Breast epithelium (tissue), 4 donors: ENCODE measurements around the gene HM13. TPM values are rescaled to one million over a fixed set of nuclear protein-coding genes. Genes with fewer than 3 reads are reported as not detected.

Source experiments
- DNase-seq, 2 donors: peaks; one replicate each; pipeline ENCODE4 v3.0.0-alpha.2; 2019; ENCODE audit warnings: low spot score in 2 of 2
- H3K27ac ChIP-seq, 2 donors: fragments of 200-600 bp; sonication (generic) in 1 of 2; one replicate each; pipeline ENCODE4 v1.5.1; 2016 to 2019; ENCODE audit warnings: mild to moderate bottlenecking in 1 of 2
- H3K27me3 ChIP-seq, 2 donors: fragments of 200-600 bp; sonication (generic) in 1 of 2; one replicate each; pipeline versions ENCODE4 v1.5.1 to v1.6.0; 2017 to 2019; ENCODE audit warnings: control low read depth in 1 of 2, mild to moderate bottlenecking in 1 of 2
- H3K36me3 ChIP-seq: fragments of 200-600 bp; one replicate; pipeline ENCODE4 v1.5.1; 2019
- H3K4me1 ChIP-seq, 2 donors: fragments of 200-600 bp; sonication (generic); one replicate each; pipeline ENCODE4 v1.5.1; 2016 to 2019; ENCODE audit warnings: control low read depth in 1 of 2
- H3K4me3 ChIP-seq, 3 donors: fragments of 200-600 bp; sonication (generic); 1 replicate in 2 of 3; 2 replicates in 1 of 3; pipeline ENCODE4 v1.5.1; 2016 to 2019; ENCODE audit warnings: mild to moderate bottlenecking in 3 of 3, moderate library complexity in 2 of 3
- H3K9me3 ChIP-seq, 2 donors: fragments of 200-600 bp; sonication (generic) in 1 of 2; one replicate each; pipeline ENCODE4 v1.5.1; 2016 to 2019; ENCODE audit warnings: control low read depth in 1 of 2
- POLR2A ChIP-seq: fragments of 450-650 bp; IDR thresholded peaks from one replicate; pipeline ENCODE4 v1.6.1; 2016; ENCODE audit warnings: antibody characterized with exemption, mild to moderate bottlenecking, moderate library complexity
- POLR2AphosphoS5 ChIP-seq, 3 donors: sonication (generic); formaldehyde crosslinking; IDR thresholded peaks; one replicate each; pipeline ENCODE4 v1.6.1; 2017; ENCODE audit warnings: antibody characterized with exemption in 3 of 3
- intact Hi-C: fragments of 100-400 bp; cut with DNase I; formaldehyde crosslinking; loops from one replicate; pipeline ENCODE4 v1.15.1; 2023; ENCODE audit warnings: low total_unique reads
- total RNA-seq, 3 donors: library from RNA; depleted of rRNA; stranded (reverse); fragments of >200 nt; gene quantifications; one replicate each; pipeline ENCODE4 v1.1.0, GENCODE V29; 2016
- TF ChIP-seq, protein P1 (sequence below), 3 donors: fragments of 450-650 bp; IDR thresholded peaks; one replicate each; pipeline ENCODE4 v1.5.1; 2016 to 2017; ENCODE audit warnings: antibody characterized with exemption in 3 of 3, mild to moderate bottlenecking in 3 of 3, moderate library complexity in 3 of 3

HM13 gene
- total RNA-seq, 3 donors from 2014 or later, result 44.2 to 73.7 (median 53.1) TPM

DNA sequence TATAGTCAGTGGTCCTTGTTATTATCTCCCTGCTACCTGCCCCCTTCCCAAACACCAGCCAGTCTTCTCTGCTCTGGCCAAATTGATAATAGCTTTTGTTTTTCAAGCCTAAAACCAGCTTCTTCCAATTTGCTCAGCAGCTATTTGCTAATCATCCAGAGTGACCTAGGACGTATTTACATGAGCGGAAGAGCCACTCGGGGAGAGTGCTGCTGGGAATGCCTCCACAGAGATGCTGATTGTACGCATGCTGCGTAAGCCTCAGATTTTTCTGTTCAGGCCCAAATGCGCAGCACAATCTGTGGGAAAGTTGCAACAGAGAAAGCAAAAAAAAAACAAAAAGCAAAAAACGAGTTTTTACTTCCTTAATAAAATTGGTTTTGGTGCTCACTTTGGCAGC lies 66.5 kb downstream of the HM13 start:
- DNase-seq, result no peak
- intact Hi-C loops, result no loop called here
- no peak overlapping the region for H3K27ac ChIP-seq

DNA sequence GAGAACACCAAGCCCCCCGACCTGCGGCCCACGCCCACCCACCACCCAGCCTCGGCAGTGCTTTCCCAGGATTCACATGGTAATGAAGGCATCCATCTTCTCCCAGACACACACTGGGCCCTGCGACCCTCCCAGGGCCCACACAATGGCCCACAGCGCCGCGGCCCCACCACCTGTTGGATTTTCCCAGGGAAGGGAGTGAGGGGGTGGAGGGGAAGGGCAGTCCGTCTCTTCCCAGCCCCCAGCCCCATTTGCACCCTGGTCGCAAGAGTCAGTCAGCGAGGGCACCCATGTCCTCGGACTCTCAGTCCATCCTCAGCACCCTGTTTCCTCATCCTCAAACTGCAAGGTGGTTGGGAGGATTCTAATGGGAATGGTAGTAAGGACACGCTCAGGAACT lies 67.1 kb downstream of the HM13 start:
- H3K36me3 ChIP-seq, result no peaks in the 10 kb centered on the region
- intact Hi-C loops, result no loop called here

More for the DNA sequence above, 66.5 kb downstream of the HM13 start:
- H3K4me3 ChIP-seq, result no peak overlapping the region
- no peaks in the 10 kb centered on the region for H3K27me3 ChIP-seq
- H3K36me3 ChIP-seq, result no peaks in the 10 kb centered on the region
- TF ChIP-seq, protein P1, sequence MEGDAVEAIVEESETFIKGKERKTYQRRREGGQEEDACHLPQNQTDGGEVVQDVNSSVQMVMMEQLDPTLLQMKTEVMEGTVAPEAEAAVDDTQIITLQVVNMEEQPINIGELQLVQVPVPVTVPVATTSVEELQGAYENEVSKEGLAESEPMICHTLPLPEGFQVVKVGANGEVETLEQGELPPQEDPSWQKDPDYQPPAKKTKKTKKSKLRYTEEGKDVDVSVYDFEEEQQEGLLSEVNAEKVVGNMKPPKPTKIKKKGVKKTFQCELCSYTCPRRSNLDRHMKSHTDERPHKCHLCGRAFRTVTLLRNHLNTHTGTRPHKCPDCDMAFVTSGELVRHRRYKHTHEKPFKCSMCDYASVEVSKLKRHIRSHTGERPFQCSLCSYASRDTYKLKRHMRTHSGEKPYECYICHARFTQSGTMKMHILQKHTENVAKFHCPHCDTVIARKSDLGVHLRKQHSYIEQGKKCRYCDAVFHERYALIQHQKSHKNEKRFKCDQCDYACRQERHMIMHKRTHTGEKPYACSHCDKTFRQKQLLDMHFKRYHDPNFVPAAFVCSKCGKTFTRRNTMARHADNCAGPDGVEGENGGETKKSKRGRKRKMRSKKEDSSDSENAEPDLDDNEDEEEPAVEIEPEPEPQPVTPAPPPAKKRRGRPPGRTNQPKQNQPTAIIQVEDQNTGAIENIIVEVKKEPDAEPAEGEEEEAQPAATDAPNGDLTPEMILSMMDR (IDR thresholded peaks at IDR 0.05), result no peak
- no peak for TF ChIP-seq POLR2AphosphoS5 (IDR thresholded peaks at IDR 0.05)
- no peak for TF ChIP-seq POLR2A
- no peaks in the 10 kb centered on the region for H3K9me3 ChIP-seq
- H3K4me1 ChIP-seq, result no peaks in the 10 kb centered on the region

DNA sequence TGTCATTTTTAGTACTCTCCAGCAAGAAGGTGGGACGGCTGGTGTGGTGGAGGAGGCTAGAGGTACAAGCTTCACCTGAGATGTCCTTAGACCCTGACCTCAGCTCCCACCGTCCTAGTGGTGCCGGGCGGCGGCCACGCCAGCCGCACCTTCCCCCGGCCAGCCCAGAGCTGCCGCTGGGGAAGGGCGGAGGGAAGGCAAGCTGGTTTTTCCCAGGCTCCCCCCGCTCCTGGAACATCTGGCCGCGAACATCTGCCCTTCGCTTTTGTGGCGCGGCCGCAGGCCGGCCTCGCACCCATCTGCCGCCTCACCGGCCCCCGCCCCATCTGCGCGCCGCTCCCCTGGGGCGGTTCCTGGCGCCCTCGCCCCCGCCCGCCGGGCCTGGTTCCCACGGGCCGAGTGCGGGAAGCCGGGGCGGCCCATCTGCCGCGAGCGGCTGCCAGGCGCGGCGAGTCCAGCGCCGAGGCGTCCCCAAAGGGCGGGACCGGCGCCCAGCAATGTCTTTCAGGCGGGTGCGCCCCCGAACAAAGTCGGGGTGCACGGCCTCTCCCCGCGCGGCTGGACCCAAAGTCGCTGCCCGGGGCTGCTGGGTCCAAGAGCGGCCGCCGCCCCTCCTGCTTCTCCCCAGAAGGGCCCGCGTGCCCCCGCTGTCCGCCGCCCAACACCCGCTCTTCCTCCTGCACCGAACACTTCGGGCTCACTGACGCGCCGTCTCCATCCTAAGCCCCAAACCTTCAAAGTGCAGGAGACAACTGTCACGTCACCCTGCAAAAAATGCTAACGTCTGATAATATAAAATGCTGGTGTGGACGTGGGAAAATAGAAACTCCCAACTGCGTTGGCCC lies 73.5 kb downstream of the HM13 start:
- Histone ChIP-seq H3K4me1 (no peaks in the 10 kb centered on the region), H3K27ac (peak overlapping the region; percentile 58 to 89), H3K27me3 (no peaks in the 10 kb centered on the region), H3K4me3 (peak overlapping the region; percentile 42 to 80 (median 59)), H3K9me3 (no peaks in the 10 kb centered on the region), H3K36me3 (no peaks in the 10 kb centered on the region)
- no peak for DNase-seq
- intact Hi-C loops, result no loop called here
- TF ChIP-seq POLR2A, result no peak
- TF ChIP-seq POLR2AphosphoS5 (IDR thresholded peaks at IDR 0.05), result no peak
- TF ChIP-seq, protein P1 (IDR thresholded peaks at IDR 0.05), result no peak

More for the DNA sequence above, 67.1 kb downstream of the HM13 start:
- no peaks in the 10 kb centered on the region for H3K27me3 ChIP-seq
- no peak overlapping the region for H3K4me3 ChIP-seq
- no peaks in the 10 kb centered on the region for H3K9me3 ChIP-seq
- TF ChIP-seq POLR2AphosphoS5 (IDR thresholded peaks at IDR 0.05), result no peak
- TF ChIP-seq POLR2A, result no peak
- no peaks in the 10 kb centered on the region for H3K4me1 ChIP-seq
- DNase-seq, result no peak
- H3K27ac ChIP-seq, result no peak overlapping the region

DNA sequence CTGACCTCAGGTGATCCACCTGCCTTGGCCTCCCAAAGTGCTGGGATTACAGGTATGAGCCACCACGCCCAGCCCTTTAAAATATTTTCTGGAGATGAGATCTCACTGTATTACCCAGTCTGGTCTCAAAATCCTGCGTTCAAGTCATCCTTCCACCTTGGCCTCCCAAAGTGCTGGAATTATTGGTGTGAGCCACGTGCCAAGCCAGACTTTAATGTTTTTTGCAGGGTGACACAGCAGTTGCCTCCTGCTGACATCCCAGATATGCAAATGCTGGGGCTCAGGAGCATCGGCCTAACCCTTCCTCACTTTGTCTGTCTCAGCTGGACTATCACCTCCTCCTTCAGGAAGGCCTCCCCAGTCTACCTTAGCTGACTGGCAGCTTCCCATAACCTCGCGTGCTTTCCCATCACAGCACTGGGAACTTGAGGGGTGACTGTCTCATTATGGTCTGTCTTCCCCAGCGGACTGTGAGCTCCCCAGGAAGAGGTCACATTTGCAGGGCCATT lies 76.5 kb downstream of the HM13 start:
- Histone ChIP-seq H3K27me3 (no peaks in the 10 kb centered on the region), H3K27ac (peak overlapping the region in 1 of 2 donors; percentile 43), H3K9me3 (no peaks in the 10 kb centered on the region), H3K4me3 (no peak overlapping the region), H3K4me1 (no peaks in the 10 kb centered on the region), H3K36me3 (no peaks in the 10 kb centered on the region)
- TF ChIP-seq POLR2A, result no peak
- no peak for TF ChIP-seq POLR2AphosphoS5 (IDR thresholded peaks at IDR 0.05)
- TF ChIP-seq, protein P1 (IDR thresholded peaks at IDR 0.05), result no peak
- no peak for DNase-seq
- intact Hi-C loops, result no loop called here

DNA sequence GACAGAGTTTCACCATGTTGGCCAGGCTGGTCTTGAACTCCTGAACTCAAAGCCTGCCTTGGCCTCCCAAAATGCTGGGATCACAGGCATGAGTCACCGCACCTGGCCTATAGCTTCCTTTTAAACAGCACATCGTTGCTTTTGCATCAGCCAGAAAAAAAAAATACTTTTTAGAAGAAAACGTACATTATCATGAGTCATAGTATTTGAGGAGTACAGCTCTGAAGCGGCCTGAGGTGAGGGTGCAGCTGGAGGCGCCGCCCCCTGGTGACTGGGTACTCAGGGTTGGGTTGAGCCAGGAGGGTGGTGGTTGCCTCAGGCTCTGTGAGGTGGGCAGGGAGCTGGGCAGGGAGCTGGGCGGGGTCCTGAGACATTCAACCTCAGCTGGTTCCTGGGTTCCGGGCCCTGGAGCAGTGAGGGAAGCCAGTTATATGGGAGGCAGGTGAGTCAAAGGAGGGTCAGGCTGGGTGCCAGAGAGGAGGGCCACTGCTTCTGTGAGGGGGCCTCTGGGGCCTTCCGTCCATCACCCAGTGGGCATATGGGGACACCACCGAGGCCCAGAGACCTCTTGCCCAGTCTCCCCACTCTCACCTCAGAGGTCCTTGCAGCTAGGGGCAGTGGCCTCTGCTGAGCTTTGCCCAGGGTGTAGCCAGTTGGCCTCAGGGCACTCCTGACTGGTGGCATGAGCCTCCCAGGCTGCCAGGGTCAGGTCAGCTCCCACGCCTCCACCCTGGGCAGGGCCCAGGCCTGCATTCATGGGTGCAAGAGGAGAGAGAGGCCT lies 79.2 kb downstream of the HM13 start:
- Histone ChIP-seq H3K36me3 (no peaks in the 10 kb centered on the region), H3K9me3 (no peaks in the 10 kb centered on the region), H3K27ac (peak overlapping the region in 1 of 2 donors; percentile 75), H3K27me3 (no peaks in the 10 kb centered on the region), H3K4me1 (no peaks in the 10 kb centered on the region), H3K4me3 (no peak overlapping the region)
- peak; percentile 54 to 64 for DNase-seq
- no peak for TF ChIP-seq POLR2A
- TF ChIP-seq, protein P1 (IDR thresholded peaks at IDR 0.05), result no peak
- no peak for TF ChIP-seq POLR2AphosphoS5 (IDR thresholded peaks at IDR 0.05)
- intact Hi-C loops, result no loop called here
